GM12864 (cell line): ENCODE data around the gene KIAA1671.

ENCODE experiments used
- DNase-seq: peaks from one replicate; pipeline ENCODE4 v3.0.0-alpha.2; 2011; ENCODE audit warnings: low read depth
- H3K4me3 ChIP-seq: 2 replicates; pipeline ENCODE4 v1.5.1; 2011; ENCODE audit warnings: mild to moderate bottlenecking, low read depth, low read length, control low read depth
- TF ChIP-seq, protein P1 (sequence below): IDR thresholded peaks from 2 replicates; pipeline ENCODE4 v1.5.1; 2011; ENCODE audit warnings: low read depth, mild to moderate bottlenecking, moderate library complexity, low read length, control low read depth, inconsistent platforms; ENCODE audit errors: missing control alignments

KIAA1671 gene

GRCh38 chr22:25027043-25027906 lies 74.8 kb downstream of the KIAA1671 start:
- no peak for DNase-seq
- H3K4me3 ChIP-seq: no peak overlapping the region
- TF ChIP-seq, protein P1, sequence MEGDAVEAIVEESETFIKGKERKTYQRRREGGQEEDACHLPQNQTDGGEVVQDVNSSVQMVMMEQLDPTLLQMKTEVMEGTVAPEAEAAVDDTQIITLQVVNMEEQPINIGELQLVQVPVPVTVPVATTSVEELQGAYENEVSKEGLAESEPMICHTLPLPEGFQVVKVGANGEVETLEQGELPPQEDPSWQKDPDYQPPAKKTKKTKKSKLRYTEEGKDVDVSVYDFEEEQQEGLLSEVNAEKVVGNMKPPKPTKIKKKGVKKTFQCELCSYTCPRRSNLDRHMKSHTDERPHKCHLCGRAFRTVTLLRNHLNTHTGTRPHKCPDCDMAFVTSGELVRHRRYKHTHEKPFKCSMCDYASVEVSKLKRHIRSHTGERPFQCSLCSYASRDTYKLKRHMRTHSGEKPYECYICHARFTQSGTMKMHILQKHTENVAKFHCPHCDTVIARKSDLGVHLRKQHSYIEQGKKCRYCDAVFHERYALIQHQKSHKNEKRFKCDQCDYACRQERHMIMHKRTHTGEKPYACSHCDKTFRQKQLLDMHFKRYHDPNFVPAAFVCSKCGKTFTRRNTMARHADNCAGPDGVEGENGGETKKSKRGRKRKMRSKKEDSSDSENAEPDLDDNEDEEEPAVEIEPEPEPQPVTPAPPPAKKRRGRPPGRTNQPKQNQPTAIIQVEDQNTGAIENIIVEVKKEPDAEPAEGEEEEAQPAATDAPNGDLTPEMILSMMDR: no peak

DNA sequence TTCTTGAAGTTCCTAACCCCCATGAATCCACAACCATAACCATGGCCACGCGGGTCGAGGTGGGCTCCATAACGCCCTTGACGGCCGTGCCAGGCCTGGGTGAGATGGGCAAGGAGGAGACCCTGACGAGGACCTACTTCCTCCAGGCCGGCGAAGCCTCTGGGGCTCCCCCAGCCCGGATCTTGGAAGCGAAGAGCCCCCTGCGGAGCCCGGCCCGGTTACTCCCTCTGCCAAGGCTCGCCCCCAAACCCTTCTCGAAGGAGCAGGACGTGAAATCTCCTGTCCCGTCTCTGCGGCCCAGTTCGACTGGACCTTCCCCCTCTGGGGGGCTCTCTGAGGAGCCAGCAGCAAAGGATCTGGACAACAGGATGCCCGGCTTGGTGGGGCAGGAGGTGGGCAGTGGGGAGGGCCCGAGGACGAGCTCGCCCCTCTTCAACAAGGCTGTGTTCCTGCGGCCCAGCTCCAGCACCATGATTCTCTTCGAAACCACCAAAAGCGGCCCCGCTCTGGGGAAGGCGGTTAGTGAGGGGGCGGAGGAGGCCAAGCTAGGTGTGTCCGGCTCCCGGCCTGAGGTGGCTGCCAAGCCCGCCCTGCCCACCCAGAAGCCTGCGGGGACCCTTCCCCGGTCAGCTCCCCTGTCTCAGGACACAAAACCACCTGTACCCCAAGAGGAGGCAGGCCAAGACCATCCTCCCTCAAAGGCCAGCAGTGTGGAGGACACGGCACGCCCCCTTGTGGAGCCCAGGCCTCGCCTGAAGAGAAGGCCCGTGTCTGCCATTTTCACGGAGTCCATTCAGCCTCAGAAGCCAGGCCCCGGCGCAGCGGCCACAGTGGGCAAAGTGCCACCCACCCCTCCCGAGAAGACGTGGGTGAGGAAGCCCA lies 75.7 kb downstream of the KIAA1671 start:
- no peak overlapping the region for H3K4me3 ChIP-seq
- DNase-seq: no peak
- TF ChIP-seq, protein P1: peak; percentile 16

GRCh38 chr22:25028841-25029141 lies 76.3 kb downstream of the KIAA1671 start:
- DNase-seq: no peak
- no peak overlapping the region for H3K4me3 ChIP-seq
- TF ChIP-seq, protein P1: no peak

- DNase-seq: no peak
- no peak overlapping the region for H3K4me3 ChIP-seq
- TF ChIP-seq, protein P1: no peak
These were observed 76.7 kb downstream of the KIAA1671 start for GRCh38 chr22:25029181-25029580.

GRCh38 chr22:25030636-25031035 lies 78.1 kb downstream of the KIAA1671 start:
- TF ChIP-seq, protein P1: no peak
- no peak overlapping the region for H3K4me3 ChIP-seq
- DNase-seq: no peak

GRCh38 chr22:25032066-25032465 lies 79.5 kb downstream of the KIAA1671 start:
- TF ChIP-seq, protein P1: no peak
- H3K4me3 ChIP-seq: no peak overlapping the region
- no peak for DNase-seq
